WTC11 (cell line): ENCODE data around the gene M1AP. TPM values are rescaled to one million over a fixed set of nuclear protein-coding genes. Genes with fewer than 3 reads are reported as not detected.

ENCODE experiments used
- ATF2 ChIP-seq: sonication (generic); formaldehyde crosslinking; IDR thresholded peaks from 2 replicates; pipeline ENCODE4 v1.8.1; 2022; ENCODE audit warnings: low read depth, missing genetic modification reagents, borderline replicate concordance
- CDX4 ChIP-seq: fragments of 250-450 bp; sonication (Bioruptor Pico); IDR thresholded peaks from 2 replicates; pipeline ENCODE4 v1.9.0; 2021; ENCODE audit warnings: moderate library complexity, mild to moderate bottlenecking, inconsistent platforms, borderline replicate concordance
- ELF4 ChIP-seq: sonication (generic); formaldehyde crosslinking; IDR thresholded peaks from 2 replicates; pipeline ENCODE4 v1.8.1; 2022; ENCODE audit warnings: low read depth, mild to moderate bottlenecking, moderate library complexity, missing genetic modification reagents
- FOXP1 ChIP-seq: sonication (generic); formaldehyde crosslinking; IDR thresholded peaks from 2 replicates; pipeline ENCODE4 v1.8.0; 2022; ENCODE audit warnings: missing genetic modification reagents, mild to moderate bottlenecking, moderate library complexity, borderline replicate concordance
- FOXP4 ChIP-seq: sonication (generic); formaldehyde crosslinking; IDR thresholded peaks from 2 replicates; pipeline ENCODE4 v1.8.0; 2022; ENCODE audit warnings: mild to moderate bottlenecking, missing genetic modification reagents
- GABPB1 ChIP-seq: sonication (generic); formaldehyde crosslinking; IDR thresholded peaks from 2 replicates; pipeline ENCODE4 v1.8.1; 2023; ENCODE audit warnings: mild to moderate bottlenecking, missing genetic modification reagents
- GRHL2 ChIP-seq: fragments of 250-450 bp; sonication (Bioruptor Pico); IDR thresholded peaks from 2 replicates; pipeline ENCODE4 v1.8.0; 2022; ENCODE audit warnings: mild to moderate bottlenecking, moderate library complexity; ENCODE audit not compliant: insufficient replicate concordance, severe bottlenecking
- HMGXB4 ChIP-seq: sonication (generic); formaldehyde crosslinking; IDR thresholded peaks from 2 replicates; pipeline ENCODE4 v1.8.1; 2023; ENCODE audit warnings: mild to moderate bottlenecking, moderate library complexity, missing genetic modification reagents
- JUN ChIP-seq: sonication (generic); formaldehyde crosslinking; IDR thresholded peaks from 2 replicates; pipeline ENCODE4 v1.8.0; 2023; ENCODE audit warnings: mild to moderate bottlenecking, missing genetic modification reagents
- KAT7 ChIP-seq: sonication (generic); formaldehyde crosslinking; IDR thresholded peaks from 2 replicates; pipeline ENCODE4 v1.8.1; 2023; ENCODE audit warnings: missing genetic modification reagents, mild to moderate bottlenecking, borderline replicate concordance
- NFE2L1 ChIP-seq: sonication (generic); formaldehyde crosslinking; IDR thresholded peaks from 2 replicates; pipeline ENCODE4 v1.8.1; 2023; ENCODE audit warnings: missing genetic modification reagents
- NR2C2 ChIP-seq: sonication (generic); formaldehyde crosslinking; IDR thresholded peaks from 2 replicates; pipeline ENCODE4 v1.8.0; 2022; ENCODE audit warnings: mild to moderate bottlenecking, missing genetic modification reagents
- RELA ChIP-seq: sonication (generic); formaldehyde crosslinking; IDR thresholded peaks from 2 replicates; pipeline ENCODE4 v1.8.1; 2022; ENCODE audit warnings: missing genetic modification reagents, mild to moderate bottlenecking, borderline replicate concordance
- RORB ChIP-seq: fragments of 250-450 bp; sonication (Bioruptor Pico); IDR thresholded peaks from 2 replicates; pipeline ENCODE4 v1.9.0; 2021; ENCODE audit warnings: mild to moderate bottlenecking
- SP1 ChIP-seq: sonication (generic); formaldehyde crosslinking; conservative IDR thresholded peaks from 2 replicates; pipeline ENCODE4 v1.8.1; 2022; ENCODE audit warnings: missing genetic modification reagents
- TEAD1 ChIP-seq: sonication (generic); formaldehyde crosslinking; IDR thresholded peaks from 2 replicates; pipeline ENCODE4 v1.8.0; 2022; ENCODE audit warnings: mild to moderate bottlenecking, missing genetic modification reagents
- TEAD4 ChIP-seq: sonication (generic); formaldehyde crosslinking; IDR thresholded peaks from 2 replicates; pipeline ENCODE4 v1.8.0; 2022; ENCODE audit warnings: mild to moderate bottlenecking, missing genetic modification reagents
- TP53 ChIP-seq: sonication (generic); formaldehyde crosslinking; IDR thresholded peaks from 2 replicates; pipeline ENCODE4 v1.8.1; 2023; ENCODE audit warnings: mild to moderate bottlenecking, missing genetic modification reagents
- USF2 ChIP-seq: sonication (generic); formaldehyde crosslinking; IDR thresholded peaks from 2 replicates; pipeline ENCODE4 v1.8.1; 2023; ENCODE audit warnings: mild to moderate bottlenecking, missing genetic modification reagents, moderate library complexity
- ZBTB43 ChIP-seq: sonication (generic); formaldehyde crosslinking; IDR thresholded peaks from 2 replicates; pipeline ENCODE4 v1.8.1; 2023; ENCODE audit warnings: mild to moderate bottlenecking, missing genetic modification reagents
- ZNF138 ChIP-seq: sonication (generic); formaldehyde crosslinking; conservative IDR thresholded peaks from 2 replicates; pipeline ENCODE4 v1.8.1; 2022; ENCODE audit warnings: mild to moderate bottlenecking, moderate library complexity, missing genetic modification reagents
- ZNF232 ChIP-seq: sonication (generic); formaldehyde crosslinking; IDR thresholded peaks from 2 replicates; pipeline ENCODE4 v1.8.0; 2022; ENCODE audit warnings: mild to moderate bottlenecking, missing genetic modification reagents
- ZNF263 ChIP-seq: sonication (generic); formaldehyde crosslinking; IDR thresholded peaks from 2 replicates; pipeline ENCODE4 v1.8.1; 2022; ENCODE audit warnings: low read depth, mild to moderate bottlenecking, moderate library complexity, missing genetic modification reagents
- ZNF317 ChIP-seq: sonication (generic); formaldehyde crosslinking; IDR thresholded peaks from 2 replicates; pipeline ENCODE4 v1.8.1; 2023; ENCODE audit warnings: low read depth, mild to moderate bottlenecking, moderate library complexity, missing genetic modification reagents, borderline replicate concordance
- ZNF396 ChIP-seq: fragments of 250-450 bp; sonication (Bioruptor Pico); IDR thresholded peaks from 2 replicates; pipeline ENCODE4 v1.8.0; 2021; ENCODE audit warnings: mild to moderate bottlenecking, moderate library complexity, borderline replicate concordance
- total RNA-seq: library from RNA; stranded (reverse); gene quantifications from 3 replicates; pipeline ENCODE4 v1.2.3, GENCODE V29; 2021
- TF ChIP-seq, protein P1 (sequence below): fragments of 250-450 bp; sonication (Bioruptor Pico); IDR thresholded peaks from 2 replicates; pipeline ENCODE4 v1.9.0; 2021; ENCODE audit warnings: mild to moderate bottlenecking
- TF ChIP-seq, protein P2 (sequence below): sonication (generic); formaldehyde crosslinking; conservative IDR thresholded peaks from 2 replicates; pipeline ENCODE4 v1.8.1; 2023; ENCODE audit warnings: mild to moderate bottlenecking, low read depth, missing genetic modification reagents, moderate library complexity

M1AP gene
- total RNA-seq, 1 experiment from 2014 or later = 5.9 TPM

GRCh38 chr2:74529357-74530238, 118.5 kb downstream of the M1AP start, which contains the start of the genes AUP1 and HTRA2 (continued):
- peak; percentile 63; the same call in 1 of the 2 replicates for TF ChIP-seq RELA (CRISPR knock-in tag)
- TF ChIP-seq, protein P1, sequence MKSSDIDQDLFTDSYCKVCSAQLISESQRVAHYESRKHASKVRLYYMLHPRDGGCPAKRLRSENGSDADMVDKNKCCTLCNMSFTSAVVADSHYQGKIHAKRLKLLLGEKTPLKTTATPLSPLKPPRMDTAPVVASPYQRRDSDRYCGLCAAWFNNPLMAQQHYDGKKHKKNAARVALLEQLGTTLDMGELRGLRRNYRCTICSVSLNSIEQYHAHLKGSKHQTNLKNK (CRISPR knock-in tag) = no peak
- TF ChIP-seq ZNF232 = peak; percentile 78; the same call in 1 of the 2 replicates
- no peak for TF ChIP-seq ZBTB43
- 0 out of 2 replicates have a peak, but pooled peaks have one; percentile 38 for TF ChIP-seq ZNF317 (CRISPR knock-in tag)
- TF ChIP-seq KAT7 (CRISPR knock-in tag) = 0 out of 2 replicates have a peak, but pooled peaks have one; percentile 80
- TF ChIP-seq ZNF396 (CRISPR knock-in tag) = no peak
- peak; percentile 11; the same call in 1 of the 2 replicates for TF ChIP-seq FOXP1 (CRISPR knock-in tag)
- TF ChIP-seq ATF2 (CRISPR knock-in tag) = no peak
- TF ChIP-seq SP1 (CRISPR knock-in tag) = peak; percentile 95
- TF ChIP-seq NR2C2 (CRISPR knock-in tag) = peak; percentile 76
- TF ChIP-seq JUN (CRISPR knock-in tag) = no peak
- no peak for TF ChIP-seq ZNF263 (CRISPR knock-in tag)
- 0 out of 2 replicates have a peak, but pooled peaks have one; percentile 67 for TF ChIP-seq TEAD4
- 0 out of 2 replicates have a peak, but pooled peaks have one; percentile 66 for TF ChIP-seq FOXP4 (CRISPR knock-in tag)
- TF ChIP-seq ELF4 (CRISPR knock-in tag) = 0 out of 2 replicates have a peak, but pooled peaks have one; percentile 67
- TF ChIP-seq GABPB1 (CRISPR knock-in tag) = peak; percentile 73
- TF ChIP-seq ZNF138 (CRISPR knock-in tag) = no peak
- peak; percentile 91; the same call in 1 of the 2 replicates for TF ChIP-seq HMGXB4
- TF ChIP-seq CDX4 (CRISPR knock-in tag) = no peak
- TF ChIP-seq TP53 (CRISPR knock-in tag) = peak; percentile 66
- no peak for TF ChIP-seq RORB
- no peak; the same call in 1 of the 2 replicates for TF ChIP-seq USF2 (CRISPR knock-in tag)
- TF ChIP-seq, protein P2, sequence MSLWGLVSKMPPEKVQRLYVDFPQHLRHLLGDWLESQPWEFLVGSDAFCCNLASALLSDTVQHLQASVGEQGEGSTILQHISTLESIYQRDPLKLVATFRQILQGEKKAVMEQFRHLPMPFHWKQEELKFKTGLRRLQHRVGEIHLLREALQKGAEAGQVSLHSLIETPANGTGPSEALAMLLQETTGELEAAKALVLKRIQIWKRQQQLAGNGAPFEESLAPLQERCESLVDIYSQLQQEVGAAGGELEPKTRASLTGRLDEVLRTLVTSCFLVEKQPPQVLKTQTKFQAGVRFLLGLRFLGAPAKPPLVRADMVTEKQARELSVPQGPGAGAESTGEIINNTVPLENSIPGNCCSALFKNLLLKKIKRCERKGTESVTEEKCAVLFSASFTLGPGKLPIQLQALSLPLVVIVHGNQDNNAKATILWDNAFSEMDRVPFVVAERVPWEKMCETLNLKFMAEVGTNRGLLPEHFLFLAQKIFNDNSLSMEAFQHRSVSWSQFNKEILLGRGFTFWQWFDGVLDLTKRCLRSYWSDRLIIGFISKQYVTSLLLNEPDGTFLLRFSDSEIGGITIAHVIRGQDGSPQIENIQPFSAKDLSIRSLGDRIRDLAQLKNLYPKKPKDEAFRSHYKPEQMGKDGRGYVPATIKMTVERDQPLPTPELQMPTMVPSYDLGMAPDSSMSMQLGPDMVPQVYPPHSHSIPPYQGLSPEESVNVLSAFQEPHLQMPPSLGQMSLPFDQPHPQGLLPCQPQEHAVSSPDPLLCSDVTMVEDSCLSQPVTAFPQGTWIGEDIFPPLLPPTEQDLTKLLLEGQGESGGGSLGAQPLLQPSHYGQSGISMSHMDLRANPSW = no peak
- no peak for TF ChIP-seq NFE2L1 (CRISPR knock-in tag)
- peak; percentile 66 for TF ChIP-seq TEAD1 (CRISPR knock-in tag)
- TF ChIP-seq GRHL2 (CRISPR knock-in tag) = no peak
